GM19023 (cell line): ENCODE data around the gene EEF1B2.
"Not testable (repeated sequence)": the region's sequence is repeated elsewhere in the genome, so short reads cannot be mapped to it uniquely, and the experiment has no call there.

ENCODE experiments used
- ATAC-seq: cut with Tn5 transposase; IDR thresholded peaks from one replicate; pipeline ENCODE4 v1.9.1; 2021; ENCODE audit warnings: mild to moderate bottlenecking, moderate library complexity; ENCODE audit not compliant: unreplicated experiment

Gene EEF1B2

GRCh38 chr2:206159346-206160124, at the start of gene EEF1B2, which contains the start of gene NDUFS1:
EEF1B2 (plus strand) TSS chr2:206159895; CDS start chr2:206159980, 85 bp downstream.
NDUFS1 (minus strand) TSS chr2:206159444; CDS start chr2:206153678, 5,766 bp downstream.
- ATAC-seq: peak; percentile 93

- ATAC-seq: no peak
Measured at GRCh38 chr2:206112108-206112507, 47.6 kb upstream of the EEF1B2 start.

GRCh38 chr2:206112846-206113547, 46.7 kb upstream of the EEF1B2 start:
- ATAC-seq: no peak

- ATAC-seq: no peak
Measured at GRCh38 chr2:206115026-206115578, 44.6 kb upstream of the EEF1B2 start.

GRCh38 chr2:206116278-206116677, 43.4 kb upstream of the EEF1B2 start:
- ATAC-seq: no peak

GRCh38 chr2:206122569-206122968, 37.1 kb upstream of the EEF1B2 start:
- not testable (repeated sequence) for ATAC-seq

GRCh38 chr2:206125901-206126300, 33.8 kb upstream of the EEF1B2 start:
- ATAC-seq: no peak

GRCh38 chr2:206127656-206128055, 32.0 kb upstream of the EEF1B2 start:
- ATAC-seq: no peak

- no peak for ATAC-seq
Measured at GRCh38 chr2:206143451-206143850, 16.2 kb upstream of the EEF1B2 start.

GRCh38 chr2:206144383-206144782, 15.3 kb upstream of the EEF1B2 start:
- ATAC-seq: no peak

- ATAC-seq: no peak
Measured at GRCh38 chr2:206145665-206146064, 14.0 kb upstream of the EEF1B2 start.

GRCh38 chr2:206149330-206149729, 10.4 kb upstream of the EEF1B2 start:
- no peak for ATAC-seq

- ATAC-seq: no peak
Measured at GRCh38 chr2:206150168-206150567, 9.5 kb upstream of the EEF1B2 start.

- no peak for ATAC-seq
Measured at GRCh38 chr2:206150631-206151030, 9.1 kb upstream of the EEF1B2 start.

- ATAC-seq: peak; percentile 53
Measured at GRCh38 chr2:206154197-206154596, 5.5 kb upstream of the EEF1B2 start.

GRCh38 chr2:206157014-206157413, 2.7 kb upstream of the EEF1B2 start:
- ATAC-seq: not testable (repeated sequence)

GRCh38 chr2:206158563-206159345, 941 bp upstream of the EEF1B2 start:
- ATAC-seq: peak; percentile 17

GRCh38 chr2:206160125-206160806, 571 bp downstream of the EEF1B2 start:
- peak; percentile 57 for ATAC-seq

- ATAC-seq: no peak
Measured at GRCh38 chr2:206160807-206161179, 1.1 kb downstream of the EEF1B2 start.

- not testable (repeated sequence) for ATAC-seq
Measured at GRCh38 chr2:206162401-206162800, 2.7 kb downstream of the EEF1B2 start.
